ELR (cell line): Measurements from ENCODE around the gene EDA.

Experiments used
- DNase-seq: peaks from one replicate; pipeline ENCODE4 v3.0.0-alpha.2; 2015; ENCODE audit warnings: low read depth

Gene EDA

GRCh38 chrX:69615779-69616456 is at the start of gene EDA:
EDA (plus strand) TSS chrX:69616113.
- DNase-seq, result peak; percentile 42

- no peak for DNase-seq
Observed at GRCh38 chrX:69568828-69569227, 47.1 kb upstream of the EDA start.

- no peak for DNase-seq
Observed at GRCh38 chrX:69597399-69597798, 18.5 kb upstream of the EDA start.

- DNase-seq, result no peak
Observed at GRCh38 chrX:69600182-69600581, 15.7 kb upstream of the EDA start.

- no peak for DNase-seq
Observed at GRCh38 chrX:69603566-69604194, 12.2 kb upstream of the EDA start.

- no peak for DNase-seq
Observed at GRCh38 chrX:69605521-69605920, 10.4 kb upstream of the EDA start.

- DNase-seq, result no peak
Observed at GRCh38 chrX:69607616-69608015, 8.3 kb upstream of the EDA start.

GRCh38 chrX:69613946-69614345 is 2.0 kb upstream of the EDA start:
- no peak for DNase-seq

GRCh38 chrX:69614886-69615285 is 1.0 kb upstream of the EDA start:
- DNase-seq, result no peak

- DNase-seq, result no peak
Observed at GRCh38 chrX:69615342-69615741, 571 bp upstream of the EDA start.

GRCh38 chrX:69616457-69617203 is 717 bp downstream of the EDA start:
- no peak for DNase-seq

GRCh38 chrX:69618803-69619202 is 2.9 kb downstream of the EDA start:
- peak; percentile 8 for DNase-seq

GRCh38 chrX:69626129-69626528 is 10.2 kb downstream of the EDA start:
- no peak for DNase-seq

GRCh38 chrX:69627744-69628143 is 11.8 kb downstream of the EDA start:
- no peak for DNase-seq

GRCh38 chrX:69630147-69630546 is 14.2 kb downstream of the EDA start:
- no peak for DNase-seq

- no peak for DNase-seq
Observed at GRCh38 chrX:69664693-69665092, 48.8 kb downstream of the EDA start.

- no peak for DNase-seq
Observed at GRCh38 chrX:69670001-69670555, 54.2 kb downstream of the EDA start.

GRCh38 chrX:69674891-69675290 is 59.0 kb downstream of the EDA start:
- no peak for DNase-seq

GRCh38 chrX:69705818-69706217 is 89.9 kb downstream of the EDA start:
- no peak for DNase-seq

GRCh38 chrX:69718102-69718501 is 102.2 kb downstream of the EDA start:
- no peak for DNase-seq

- DNase-seq, result no peak
Observed at GRCh38 chrX:69724307-69724706, 108.4 kb downstream of the EDA start.

GRCh38 chrX:69740317-69740716 is 124.4 kb downstream of the EDA start:
- DNase-seq, result no peak

- no peak for DNase-seq
Observed at GRCh38 chrX:69741721-69742120, 125.8 kb downstream of the EDA start.
